IPS-15b (cell line): ENCODE measurements around the gene IMMT.
A peak's percentile ranks its signal among the peaks of the same experiment; 100 is the strongest.

Experiments used
- H3K27me3 ChIP-seq: one replicate; pipeline ENCODE4 v1.6.1; 2013; ENCODE audit warnings: low read length; ENCODE audit not compliant: control insufficient read depth, insufficient read depth
- H3K36me3 ChIP-seq: one replicate; pipeline ENCODE4 v1.6.1; 2013; ENCODE audit warnings: low read length; ENCODE audit not compliant: control insufficient read depth, insufficient read depth
- H3K4me1 ChIP-seq: one replicate; pipeline ENCODE4 v1.6.1; 2013; ENCODE audit warnings: mild to moderate bottlenecking, low read length; ENCODE audit not compliant: control insufficient read depth, insufficient read depth
- H3K4me3 ChIP-seq: one replicate; pipeline ENCODE4 v1.5.1; 2013; ENCODE audit warnings: low read depth, low read length
- H3K9ac ChIP-seq: one replicate; pipeline ENCODE4 v1.6.1; 2013; ENCODE audit warnings: low read depth, mild to moderate bottlenecking, low read length
- H3K9me3 ChIP-seq: one replicate; pipeline ENCODE4 v1.6.1; 2013; ENCODE audit warnings: mild to moderate bottlenecking, low read length; ENCODE audit not compliant: control insufficient read depth, insufficient read depth

IMMT gene

GRCh38 chr2:86134709-86135108 is 60.6 kb downstream of the IMMT start:
- Histone ChIP-seq H3K9me3 (no peaks in the 10 kb centered on the region), H3K9ac (no peak overlapping the region), H3K36me3 (peaks cover 71% of the 10 kb centered on the region), H3K4me3 (no peak overlapping the region), H3K4me1 (no peaks in the 10 kb centered on the region), H3K27me3 (no peaks in the 10 kb centered on the region)

DNA sequence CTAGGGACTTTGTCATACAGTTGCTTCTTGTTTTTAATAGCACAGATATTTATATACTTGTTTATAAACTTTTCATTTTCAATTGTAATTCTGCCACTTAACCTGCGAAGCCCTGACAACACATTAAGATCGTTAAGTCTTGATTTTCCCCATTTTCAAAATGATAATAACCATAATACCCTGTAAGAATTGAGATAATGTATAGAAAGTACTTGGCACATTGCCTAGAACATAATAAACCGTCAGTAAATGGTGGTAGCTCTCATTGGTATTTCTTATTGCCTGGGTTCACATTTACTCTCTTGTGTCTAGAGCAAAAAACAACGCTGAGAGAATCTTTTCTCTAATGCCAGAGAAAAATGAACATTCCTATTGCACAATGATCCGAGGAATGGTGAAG is 70.6 kb downstream of the IMMT start:
- peaks cover 59% of the 10 kb centered on the region for H3K36me3 ChIP-seq
- H3K9me3 ChIP-seq, result no peaks in the 10 kb centered on the region
- H3K4me1 ChIP-seq, result no peaks in the 10 kb centered on the region
- H3K9ac ChIP-seq, result no peak overlapping the region
- H3K27me3 ChIP-seq, result no peaks in the 10 kb centered on the region
- H3K4me3 ChIP-seq, result no peak overlapping the region

- Histone ChIP-seq H3K9ac (no peak overlapping the region), H3K4me3 (no peak overlapping the region), H3K36me3 (peaks cover 63% of the 10 kb centered on the region), H3K27me3 (no peaks in the 10 kb centered on the region), H3K4me1 (no peaks in the 10 kb centered on the region), H3K9me3 (no peaks in the 10 kb centered on the region)
These were observed 71.8 kb downstream of the IMMT start for GRCh38 chr2:86123328-86123925.

DNA sequence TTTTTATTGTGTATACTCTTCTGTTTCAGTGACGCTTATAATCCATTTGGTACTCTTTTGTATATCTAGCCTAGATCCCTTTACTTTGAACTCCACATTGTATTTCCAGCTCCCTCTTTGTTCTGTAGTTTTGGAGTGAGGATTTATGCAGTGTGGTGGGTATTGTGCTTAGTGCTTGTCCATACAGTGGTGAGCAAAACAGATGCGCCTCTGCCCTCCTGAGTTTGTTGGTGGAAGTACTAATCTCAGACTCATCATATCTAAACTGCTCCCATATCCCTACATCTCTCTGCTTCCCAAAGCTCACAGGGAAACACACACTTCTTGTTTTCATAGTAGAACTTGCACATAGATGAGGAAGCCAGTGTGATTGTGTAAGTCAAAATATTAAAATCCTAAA is 77.1 kb downstream of the IMMT start:
- no peak overlapping the region for H3K4me3 ChIP-seq
- H3K9ac ChIP-seq, result no peak overlapping the region
- H3K4me1 ChIP-seq, result peaks cover 3% of the 10 kb centered on the region
- H3K27me3 ChIP-seq, result no peaks in the 10 kb centered on the region
- no peaks in the 10 kb centered on the region for H3K9me3 ChIP-seq
- H3K36me3 ChIP-seq, result peaks cover 52% of the 10 kb centered on the region

- Histone ChIP-seq H3K9me3 (no peaks in the 10 kb centered on the region), H3K27me3 (no peaks in the 10 kb centered on the region), H3K36me3 (peaks cover 5% of the 10 kb centered on the region), H3K4me3 (peak overlapping the region; percentile 97), H3K4me1 (no peaks in the 10 kb centered on the region), H3K9ac (peak overlapping the region; percentile 95)
These were observed 88.2 kb downstream of the IMMT start for GRCh38 chr2:86107031-86107430.

GRCh38 chr2:86105969-86106945 is 89.0 kb downstream of the IMMT start, which contains the start of gene PTCD3:
Gene PTCD3 (plus strand): TSS chr2:86106235. CDS start chr2:86106248, 13 bp downstream.
- H3K36me3 ChIP-seq, result peaks cover 5% of the 10 kb centered on the region
- H3K9ac ChIP-seq, result peak within 1 kb of the TSS; percentile 95
- no peaks in the 10 kb centered on the region for H3K4me1 ChIP-seq
- H3K27me3 ChIP-seq, result no peaks in the 10 kb centered on the region
- H3K4me3 ChIP-seq, result peak within 1 kb of the TSS; percentile 97
- H3K9me3 ChIP-seq, result no peaks in the 10 kb centered on the region

DNA sequence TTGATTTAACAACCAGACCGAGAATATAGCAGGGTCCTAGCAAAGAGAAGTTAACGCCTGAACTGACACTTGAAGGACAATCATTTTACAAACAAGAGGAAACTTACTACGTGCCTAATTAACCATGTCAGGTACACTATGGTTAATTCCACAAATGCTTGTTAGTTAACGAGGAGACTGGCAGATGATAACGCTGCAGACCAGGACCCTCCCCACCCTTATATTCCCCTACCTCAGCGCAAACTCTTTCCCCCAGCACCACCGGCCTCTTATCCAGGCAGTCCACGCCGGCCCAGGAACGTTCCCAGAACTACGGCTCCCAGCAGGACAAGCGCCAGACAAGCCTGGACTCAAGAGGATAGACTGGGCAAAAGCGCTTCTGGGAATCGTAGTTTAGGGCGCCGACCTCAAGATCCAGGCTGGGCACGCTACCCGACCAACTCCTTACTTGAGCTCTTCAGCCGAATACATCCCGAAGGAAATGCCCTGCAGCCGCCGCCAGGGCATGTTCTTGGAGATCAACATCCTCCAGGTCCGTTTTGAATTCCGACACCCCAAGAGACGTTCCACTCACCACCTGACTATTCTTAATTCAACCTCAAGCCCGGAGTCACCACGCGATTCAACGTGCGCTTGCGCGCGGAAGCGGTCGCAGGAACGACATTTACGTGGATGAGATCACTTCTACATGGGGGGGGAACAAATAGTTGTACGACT is 89.9 kb downstream of the IMMT start, which contains the start of gene POLR1A:
Gene POLR1A (minus strand): TSS at position 635 of the 717 bp plus-strand sequence. CDS start 110 bp downstream, at position 525.
- Histone ChIP-seq H3K36me3 (peaks cover 2% of the 10 kb centered on the region), H3K4me1 (no peaks in the 10 kb centered on the region), H3K9me3 (no peaks in the 10 kb centered on the region), H3K27me3 (no peaks in the 10 kb centered on the region), H3K9ac (peak within 1 kb of the TSS; percentile 95), H3K4me3 (peak within 1 kb of the TSS; percentile 97)

DNA sequence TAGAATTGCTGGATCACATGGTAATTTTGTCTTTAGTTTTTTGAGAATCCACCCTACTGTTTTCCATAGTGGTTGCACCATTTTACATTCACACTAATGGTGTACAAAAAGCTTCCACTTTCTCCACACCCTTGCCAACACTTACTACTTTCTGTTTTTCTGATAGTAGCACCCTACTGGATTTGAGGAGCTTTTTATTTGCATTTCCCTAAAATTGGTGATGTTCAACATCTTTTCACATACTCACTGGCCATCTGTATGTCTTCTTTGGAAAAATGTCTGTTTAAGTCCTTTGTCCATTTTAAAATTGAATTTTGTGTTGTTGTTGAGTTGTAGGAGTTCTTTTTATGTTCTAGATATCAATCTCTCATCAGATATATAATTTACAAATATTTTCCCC is 93.1 kb downstream of the IMMT start:
- Histone ChIP-seq H3K9me3 (no peaks in the 10 kb centered on the region), H3K9ac (no peak overlapping the region), H3K36me3 (peaks cover 16% of the 10 kb centered on the region), H3K27me3 (no peaks in the 10 kb centered on the region), H3K4me1 (no peaks in the 10 kb centered on the region), H3K4me3 (no peak overlapping the region)

GRCh38 chr2:86097913-86098312 is 97.3 kb downstream of the IMMT start:
- Histone ChIP-seq H3K9me3 (no peaks in the 10 kb centered on the region), H3K36me3 (peaks cover 16% of the 10 kb centered on the region), H3K27me3 (no peaks in the 10 kb centered on the region), H3K9ac (no peak overlapping the region), H3K4me3 (no peak overlapping the region), H3K4me1 (no peaks in the 10 kb centered on the region)

GRCh38 chr2:86097114-86097896 is 98.0 kb downstream of the IMMT start:
- H3K4me3 ChIP-seq, result no peak overlapping the region
- H3K9ac ChIP-seq, result no peak overlapping the region
- H3K4me1 ChIP-seq, result no peaks in the 10 kb centered on the region
- no peaks in the 10 kb centered on the region for H3K27me3 ChIP-seq
- no peaks in the 10 kb centered on the region for H3K9me3 ChIP-seq
- H3K36me3 ChIP-seq, result peaks cover 16% of the 10 kb centered on the region

DNA sequence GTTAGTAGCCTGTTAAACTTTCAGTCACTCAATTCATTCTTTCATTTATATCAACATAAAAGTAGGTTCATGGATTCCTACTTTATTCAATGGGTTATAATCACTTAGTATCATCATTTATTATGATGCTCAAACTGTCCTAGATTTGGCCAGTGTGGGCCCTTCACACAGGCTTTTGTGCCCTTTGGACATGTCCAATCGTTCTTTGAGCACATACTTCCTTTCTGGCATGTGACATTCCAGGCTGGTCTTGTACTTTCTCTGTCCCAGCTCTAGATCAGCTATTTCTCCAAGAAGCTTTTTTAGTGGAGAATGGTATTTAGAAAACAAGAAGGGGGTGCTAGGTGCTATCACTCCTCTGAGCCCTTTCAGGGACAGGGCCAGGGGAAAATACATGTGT is 101.0 kb downstream of the IMMT start:
- H3K4me1 ChIP-seq, result no peaks in the 10 kb centered on the region
- no peaks in the 10 kb centered on the region for H3K9me3 ChIP-seq
- H3K36me3 ChIP-seq, result peaks cover 18% of the 10 kb centered on the region
- no peaks in the 10 kb centered on the region for H3K27me3 ChIP-seq
- H3K4me3 ChIP-seq, result no peak overlapping the region
- H3K9ac ChIP-seq, result no peak overlapping the region
